Neural progenitor cell (in vitro differentiated cells): Measurements from ENCODE around the gene YPEL4. TPM values are rescaled to one million over a fixed set of nuclear protein-coding genes. Genes with fewer than 3 reads are reported as not detected.
"Not testable (repeated sequence)": the region's sequence is repeated elsewhere in the genome, so short reads cannot be mapped to it uniquely, and the experiment has no call there.

Source experiments
- DNase-seq: peaks from one replicate; pipeline ENCODE4 v3.0.0-alpha.2; 2016; ENCODE audit warnings: low spot score
- H2AFZ ChIP-seq: fragments of 200-600 bp; sonication (generic); replicated peaks from 2 replicates; pipeline ENCODE4 v1.6.1; 2016; ENCODE audit warnings: antibody characterized with exemption
- H3F3A ChIP-seq: fragments of 200-600 bp; sonication (generic); 2 replicates; pipeline ENCODE4 v1.6.1; 2016; ENCODE audit warnings: antibody characterized with exemption, low read depth
- H3K27ac ChIP-seq: fragments of 200-600 bp; sonication (generic); 2 replicates; pipeline ENCODE4 v1.5.1; 2016; ENCODE audit warnings: mild to moderate bottlenecking
- H3K27me3 ChIP-seq: fragments of 200-600 bp; sonication (generic); 2 replicates; pipeline ENCODE4 v1.6.1; 2016; ENCODE audit warnings: mild to moderate bottlenecking, moderate library complexity
- H3K36me3 ChIP-seq: fragments of 200-600 bp; sonication (generic); 2 replicates; pipeline ENCODE4 v1.5.1; 2016
- H3K4me1 ChIP-seq: fragments of 200-600 bp; sonication (generic); 2 replicates; pipeline ENCODE4 v1.6.1; 2016; ENCODE audit warnings: mixed run types
- H3K4me2 ChIP-seq: fragments of 200-600 bp; sonication (generic); 2 replicates; pipeline ENCODE4 v1.6.1; 2016
- H3K4me3 ChIP-seq: fragments of 200-600 bp; sonication (generic); 2 replicates; pipeline ENCODE4 v1.5.1; 2016
- H3K79me2 ChIP-seq: fragments of 200-600 bp; sonication (generic); 2 replicates; pipeline ENCODE4 v1.6.1; 2016; ENCODE audit warnings: low read depth
- H3K9ac ChIP-seq: fragments of 200-600 bp; sonication (generic); 2 replicates; pipeline ENCODE4 v1.6.1; 2016
- H3K9me3 ChIP-seq: fragments of 200-600 bp; sonication (generic); 2 replicates; pipeline ENCODE4 v1.5.1; 2016; ENCODE audit warnings: low read depth
- H4K20me1 ChIP-seq: fragments of 200-600 bp; sonication (generic); 2 replicates; pipeline ENCODE4 v1.6.1; 2016; ENCODE audit warnings: low read depth
- H3K27ac Mint-ChIP-seq: 3 replicates; pipeline ENCODE4 v1.8.0; 2021; ENCODE audit warnings: mixed read lengths
- H3K27me3 Mint-ChIP-seq: 2 replicates; pipeline ENCODE4 v1.8.0; 2022; ENCODE audit warnings: low read depth, mild to moderate bottlenecking, inconsistent platforms, moderate library complexity, mixed read lengths; ENCODE audit not compliant: insufficient read depth
- H3K36me3 Mint-ChIP-seq: 3 replicates; pipeline ENCODE4 v1.8.0; 2021; ENCODE audit warnings: mixed read lengths
- H3K4me1 Mint-ChIP-seq: 3 replicates; pipeline ENCODE4 v1.8.0; 2021; ENCODE audit warnings: mixed read lengths
- H3K4me3 Mint-ChIP-seq: 3 replicates; pipeline ENCODE4 v1.8.0; 2021; ENCODE audit warnings: mild to moderate bottlenecking, moderate library complexity, mixed read lengths
- H3K9me3 Mint-ChIP-seq: 3 replicates; pipeline ENCODE4 v1.8.0; 2020; ENCODE audit warnings: mixed read lengths
- CTCF ChIP-seq: fragments of 200-600 bp; sonication (generic); IDR thresholded peaks from 2 replicates; pipeline ENCODE4 v1.5.1; 2017; ENCODE audit warnings: antibody characterized with exemption, mild to moderate bottlenecking
- EZH2 ChIP-seq: fragments of 200-600 bp; sonication (generic); IDR thresholded peaks from 2 replicates; pipeline ENCODE4 v1.6.1; 2017; ENCODE audit warnings: antibody characterized with exemption, mild to moderate bottlenecking, moderate library complexity
- EZH2phosphoT487 ChIP-seq: fragments of 200-600 bp; sonication (generic); IDR thresholded peaks from 2 replicates; pipeline ENCODE4 v1.6.1; 2017; ENCODE audit warnings: antibody characterized with exemption
- total RNA-seq: library from RNA; depleted of rRNA; stranded (reverse); fragments of >200 nt; gene quantifications from 2 replicates; pipeline ENCODE4 v1.2.3, GENCODE V29; 2015; ENCODE audit warnings: low replicate concordance

Gene YPEL4
- 0.22 TPM in 1 of 2 replicates, not detected in the other for total RNA-seq

GRCh38 chr11:57649826-57650738, at the start of gene YPEL4:
Gene YPEL4 (minus strand): TSS chr11:57649912. CDS start chr11:57647107, 2,805 bp downstream.
- no peak within 1 kb of the TSS for H2AFZ ChIP-seq
- Mint-ChIP-seq H3K36me3 (peaks cover 2% of the 10 kb centered on the region), H3K27ac (peak within 1 kb of the TSS; percentile 84), H3K4me1 (peaks cover 66% of the 10 kb centered on the region), H3K9me3 (peaks cover 2% of the 10 kb centered on the region), H3K27me3 (peaks cover 22% of the 10 kb centered on the region), H3K4me3 (peak within 1 kb of the TSS; percentile 82)
- H3K4me2 ChIP-seq: peak within 1 kb of the TSS; percentile 89
- H3K9ac ChIP-seq: no peak within 1 kb of the TSS
- no peaks in the 10 kb centered on the region for H3K9me3 ChIP-seq
- peak within 1 kb of the TSS; percentile 45 for H3K4me3 ChIP-seq
- peaks cover 62% of the 10 kb centered on the region for H4K20me1 ChIP-seq
- H3K36me3 ChIP-seq: no peaks in the 10 kb centered on the region
- H3K79me2 ChIP-seq: peaks cover 7% of the 10 kb centered on the region
- DNase-seq: peak; percentile 69
- H3K4me1 ChIP-seq: peaks cover 73% of the 10 kb centered on the region
- H3F3A ChIP-seq: peaks cover 79% of the 10 kb centered on the region
- peaks cover 9% of the 10 kb centered on the region for H3K27me3 ChIP-seq
- peak within 1 kb of the TSS; percentile 60 for H3K27ac ChIP-seq
- TF ChIP-seq CTCF (no peak), EZH2phosphoT487 (no peak), EZH2 (no peak)

GRCh38 chr11:57698843-57699365, 49.2 kb upstream of the YPEL4 start:
- Histone ChIP-seq H3K4me1 (no peaks in the 10 kb centered on the region), H3K4me2 (no peak overlapping the region), H2AFZ (no peak overlapping the region), H3K79me2 (no peaks in the 10 kb centered on the region), H4K20me1 (no peaks in the 10 kb centered on the region), H3F3A (peaks cover 25% of the 10 kb centered on the region), H3K27ac (no peak overlapping the region), H3K27me3 (no peaks in the 10 kb centered on the region), H3K4me3 (no peak overlapping the region), H3K9ac (no peak overlapping the region), H3K36me3 (no peaks in the 10 kb centered on the region), H3K9me3 (no peaks in the 10 kb centered on the region)
- H3K27ac Mint-ChIP-seq: no peak overlapping the region
- H3K9me3 Mint-ChIP-seq: no peaks in the 10 kb centered on the region
- peaks cover 2% of the 10 kb centered on the region for H3K27me3 Mint-ChIP-seq
- no peaks in the 10 kb centered on the region for H3K4me1 Mint-ChIP-seq
- peaks cover 22% of the 10 kb centered on the region for H3K36me3 Mint-ChIP-seq
- H3K4me3 Mint-ChIP-seq: no peak overlapping the region
- TF ChIP-seq CTCF (no peak), EZH2 (no peak), EZH2phosphoT487 (no peak)
- no peak for DNase-seq

- H3K79me2 ChIP-seq, H3K27me3 ChIP-seq, H3K4me3 Mint-ChIP-seq, H4K20me1 ChIP-seq, H3K9ac ChIP-seq, H3K4me1 Mint-ChIP-seq, H3K9me3 Mint-ChIP-seq, H3K27ac Mint-ChIP-seq, H3K9me3 ChIP-seq, H2AFZ ChIP-seq, DNase-seq, H3K4me1 ChIP-seq, H3K4me3 ChIP-seq, H3F3A ChIP-seq, H3K27ac ChIP-seq, H3K27me3 Mint-ChIP-seq, H3K4me2 ChIP-seq: not testable (repeated sequence)
- peaks cover 12% of the 10 kb centered on the region for H3K36me3 ChIP-seq
- peaks cover 22% of the 10 kb centered on the region for H3K36me3 Mint-ChIP-seq
These were observed 40.8 kb upstream of the YPEL4 start for GRCh38 chr11:57690474-57690873.

GRCh38 chr11:57681168-57681567, 31.5 kb upstream of the YPEL4 start:
- no peak overlapping the region for H3K4me3 ChIP-seq
- H3K4me2 ChIP-seq: no peak overlapping the region
- DNase-seq: no peak
- no peak overlapping the region for H3K27ac Mint-ChIP-seq
- H3F3A ChIP-seq: no peaks in the 10 kb centered on the region
- H3K27me3 Mint-ChIP-seq: peaks cover 2% of the 10 kb centered on the region
- no peaks in the 10 kb centered on the region for H3K27me3 ChIP-seq
- no peaks in the 10 kb centered on the region for H3K9me3 ChIP-seq
- H3K4me1 ChIP-seq: no peaks in the 10 kb centered on the region
- no peak overlapping the region for H2AFZ ChIP-seq
- H3K79me2 ChIP-seq: peaks cover 49% of the 10 kb centered on the region
- no peaks in the 10 kb centered on the region for H3K9me3 Mint-ChIP-seq
- peaks cover 23% of the 10 kb centered on the region for H3K36me3 Mint-ChIP-seq
- no peak overlapping the region for H3K9ac ChIP-seq
- no peaks in the 10 kb centered on the region for H3K4me1 Mint-ChIP-seq
- H3K27ac ChIP-seq: no peak overlapping the region
- H4K20me1 ChIP-seq: peaks cover 10% of the 10 kb centered on the region
- H3K4me3 Mint-ChIP-seq: no peak overlapping the region
- H3K36me3 ChIP-seq: peaks cover 4% of the 10 kb centered on the region
- TF ChIP-seq CTCF (no peak), EZH2 (no peak), EZH2phosphoT487 (no peak)
